Left ventricle myocardium inferior (tissue), 1 donor: Measurements from ENCODE around the gene RUBCNL. TPM values are rescaled to one million over a fixed set of nuclear protein-coding genes. Genes with fewer than 3 reads are reported as not detected.
A peak's percentile ranks its signal among the peaks of the same experiment; 100 is the strongest.

Source experiments
- DNase-seq: peaks from one replicate; pipeline ENCODE4 v3.0.0-alpha.2; 2020
- H3K27ac ChIP-seq: fragments of 200-600 bp; replicated peaks from 2 replicates; pipeline ENCODE4 v1.8.0; 2021
- H3K27me3 ChIP-seq: fragments of 200-600 bp; 2 replicates; pipeline ENCODE4 v1.8.0; 2021; ENCODE audit warnings: low read depth
- H3K36me3 ChIP-seq: fragments of 200-600 bp; 2 replicates; pipeline ENCODE4 v1.8.0; 2021
- H3K4me1 ChIP-seq: fragments of 200-600 bp; 2 replicates; pipeline ENCODE4 v1.8.0; 2021
- H3K4me3 ChIP-seq: fragments of 200-600 bp; 2 replicates; pipeline ENCODE4 v1.8.0; 2021; ENCODE audit warnings: mild to moderate bottlenecking, moderate library complexity
- H3K9me3 ChIP-seq: fragments of 200-600 bp; replicated peaks from 2 replicates; pipeline ENCODE4 v1.8.0; 2021
- intact Hi-C: fragments of 100-400 bp; cut with micrococcal nuclease; formaldehyde crosslinking; loops from one replicate; pipeline ENCODE4 v1.11.0; 2022
- total RNA-seq: library from RNA; stranded (reverse); fragmentation: NEBNext Ultra II Directional; extraction: Animal tissue kit (Norgen Biotek cat#: 25700); gene quantifications from one replicate; pipeline ENCODE4 v1.2.1, GENCODE V29; 2021
- TF ChIP-seq, protein P1 (sequence below): fragments of 200-600 bp; IDR thresholded peaks from 2 replicates; pipeline ENCODE4 v1.8.0; 2021; ENCODE audit warnings: antibody characterized with exemption, mild to moderate bottlenecking, borderline replicate concordance
- donor health status: DM: no; HTN: yes; CAD: no; lungs with severe emphysema.

Gene RUBCNL
- total RNA-seq, 1 donor from 2014 or later: 0.38 TPM

DNA sequence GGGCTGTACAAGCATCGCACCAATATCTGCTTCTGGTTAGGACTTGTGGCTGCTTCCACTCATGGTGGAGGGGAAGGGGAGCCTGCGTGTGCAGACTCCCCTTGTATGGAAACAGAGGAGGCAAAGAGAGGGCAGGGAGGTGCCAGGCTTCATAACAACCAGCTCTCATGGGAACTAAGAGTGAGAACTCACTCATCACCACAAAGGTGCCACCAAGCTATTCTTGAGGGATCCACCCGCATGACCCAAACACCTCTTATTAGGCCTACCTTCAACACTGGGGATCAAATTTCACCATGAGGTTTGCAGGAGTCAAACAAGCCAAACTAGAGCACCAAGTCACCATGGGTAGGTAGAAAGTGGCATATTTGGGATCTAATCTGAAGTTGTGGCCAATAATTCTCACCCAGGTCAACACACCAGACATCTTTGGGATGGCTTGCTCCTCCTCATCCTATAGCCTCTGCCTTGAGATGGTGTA is 46.4 kb downstream of the RUBCNL start:
- Histone ChIP-seq H3K27ac (no peak overlapping the region), H3K9me3 (peaks cover 7% of the 10 kb centered on the region), H3K36me3 (no peaks in the 10 kb centered on the region), H3K4me1 (peaks cover 7% of the 10 kb centered on the region), H3K27me3 (peaks cover 12% of the 10 kb centered on the region), H3K4me3 (no peak overlapping the region)
- DNase-seq: no peak
- TF ChIP-seq, protein P1, sequence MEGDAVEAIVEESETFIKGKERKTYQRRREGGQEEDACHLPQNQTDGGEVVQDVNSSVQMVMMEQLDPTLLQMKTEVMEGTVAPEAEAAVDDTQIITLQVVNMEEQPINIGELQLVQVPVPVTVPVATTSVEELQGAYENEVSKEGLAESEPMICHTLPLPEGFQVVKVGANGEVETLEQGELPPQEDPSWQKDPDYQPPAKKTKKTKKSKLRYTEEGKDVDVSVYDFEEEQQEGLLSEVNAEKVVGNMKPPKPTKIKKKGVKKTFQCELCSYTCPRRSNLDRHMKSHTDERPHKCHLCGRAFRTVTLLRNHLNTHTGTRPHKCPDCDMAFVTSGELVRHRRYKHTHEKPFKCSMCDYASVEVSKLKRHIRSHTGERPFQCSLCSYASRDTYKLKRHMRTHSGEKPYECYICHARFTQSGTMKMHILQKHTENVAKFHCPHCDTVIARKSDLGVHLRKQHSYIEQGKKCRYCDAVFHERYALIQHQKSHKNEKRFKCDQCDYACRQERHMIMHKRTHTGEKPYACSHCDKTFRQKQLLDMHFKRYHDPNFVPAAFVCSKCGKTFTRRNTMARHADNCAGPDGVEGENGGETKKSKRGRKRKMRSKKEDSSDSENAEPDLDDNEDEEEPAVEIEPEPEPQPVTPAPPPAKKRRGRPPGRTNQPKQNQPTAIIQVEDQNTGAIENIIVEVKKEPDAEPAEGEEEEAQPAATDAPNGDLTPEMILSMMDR: no peak
- intact Hi-C loops: no loop called here

DNA sequence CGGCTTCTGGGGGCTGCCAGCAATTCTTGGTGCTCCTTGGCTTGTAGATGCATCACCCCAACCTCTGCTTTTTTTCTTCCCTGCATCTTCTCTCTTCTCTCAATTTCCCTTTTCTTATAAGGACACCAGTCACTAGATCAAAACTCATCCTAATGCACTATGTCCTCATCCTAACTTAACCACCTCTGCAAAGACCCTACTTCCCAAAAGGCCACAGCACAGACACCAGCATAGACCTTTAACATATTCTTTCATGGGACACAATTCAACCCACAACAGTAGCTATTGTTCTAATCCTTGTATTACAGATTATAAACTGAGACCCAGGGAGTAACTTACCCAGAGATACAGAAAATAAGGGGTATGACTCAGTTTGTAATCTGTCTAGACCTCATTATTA is 47.0 kb downstream of the RUBCNL start:
- intact Hi-C loops: no loop called here
- Histone ChIP-seq H3K9me3 (peaks cover 7% of the 10 kb centered on the region), H3K4me1 (peaks cover 7% of the 10 kb centered on the region), H3K4me3 (no peak overlapping the region), H3K27ac (no peak overlapping the region), H3K36me3 (no peaks in the 10 kb centered on the region), H3K27me3 (peaks cover 13% of the 10 kb centered on the region)
- DNase-seq: no peak
- TF ChIP-seq, protein P1: no peak

DNA sequence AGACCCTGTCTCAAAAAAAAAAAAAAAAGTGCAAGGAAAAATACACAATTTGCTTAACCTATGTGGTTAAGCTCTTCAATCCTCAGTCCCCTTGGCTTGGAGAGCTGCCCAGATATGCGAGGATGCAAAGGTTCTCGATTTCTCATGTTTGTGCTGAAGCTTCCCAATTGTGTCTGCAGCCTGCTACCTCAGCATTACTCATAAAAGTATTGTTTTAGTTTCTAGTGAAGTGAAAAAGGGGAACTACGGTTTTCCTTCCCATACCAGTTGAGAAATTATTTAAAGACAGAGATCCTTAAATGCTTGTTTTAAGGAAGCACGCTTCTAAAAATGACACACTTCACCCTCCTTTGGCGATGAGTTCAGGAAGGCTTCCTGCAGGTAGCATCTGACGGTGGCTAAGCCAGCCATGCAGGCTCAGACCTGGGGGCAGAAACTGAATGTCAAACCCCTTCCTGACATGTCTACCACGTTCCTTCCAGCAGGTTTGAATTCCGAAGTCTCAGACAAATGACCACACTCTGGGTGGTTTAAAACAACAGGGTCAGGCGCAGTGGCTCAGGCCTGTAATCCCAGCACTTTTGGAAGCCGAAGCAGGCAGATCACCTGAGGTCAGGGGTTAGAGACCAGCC is 47.9 kb downstream of the RUBCNL start:
- Histone ChIP-seq H3K27me3 (peaks cover 13% of the 10 kb centered on the region), H3K9me3 (peaks cover 7% of the 10 kb centered on the region), H3K36me3 (no peaks in the 10 kb centered on the region), H3K4me3 (no peak overlapping the region), H3K4me1 (peaks cover 7% of the 10 kb centered on the region), H3K27ac (no peak overlapping the region)
- DNase-seq: peak; percentile 28
- intact Hi-C loops: no loop called here
- TF ChIP-seq, protein P1: no peak

DNA sequence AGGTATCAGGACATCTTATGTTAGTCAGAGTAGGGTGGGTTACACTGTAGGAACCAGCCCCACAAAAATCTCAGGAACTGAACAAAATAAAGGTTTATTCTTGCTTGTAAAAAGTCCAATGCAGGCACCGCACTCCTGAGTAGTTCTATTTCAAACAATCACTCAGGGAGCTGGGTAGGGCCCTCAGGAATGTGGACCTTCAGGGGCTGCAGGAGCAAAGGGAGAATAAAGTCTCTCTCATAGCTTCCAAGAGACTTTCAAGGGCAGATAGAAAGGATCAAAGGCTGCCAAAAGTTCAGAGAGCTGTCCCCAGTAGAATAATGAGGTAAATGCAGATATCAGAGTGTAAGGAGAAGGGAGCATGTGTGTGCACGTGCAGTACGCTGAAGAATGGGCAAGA is 49.4 kb downstream of the RUBCNL start:
- Histone ChIP-seq H3K4me1 (peaks cover 7% of the 10 kb centered on the region), H3K36me3 (no peaks in the 10 kb centered on the region), H3K27ac (no peak overlapping the region), H3K27me3 (peaks cover 5% of the 10 kb centered on the region), H3K4me3 (no peak overlapping the region), H3K9me3 (peaks cover 7% of the 10 kb centered on the region)
- intact Hi-C loops: no loop called here
- TF ChIP-seq, protein P1: no peak
- DNase-seq: no peak

DNA sequence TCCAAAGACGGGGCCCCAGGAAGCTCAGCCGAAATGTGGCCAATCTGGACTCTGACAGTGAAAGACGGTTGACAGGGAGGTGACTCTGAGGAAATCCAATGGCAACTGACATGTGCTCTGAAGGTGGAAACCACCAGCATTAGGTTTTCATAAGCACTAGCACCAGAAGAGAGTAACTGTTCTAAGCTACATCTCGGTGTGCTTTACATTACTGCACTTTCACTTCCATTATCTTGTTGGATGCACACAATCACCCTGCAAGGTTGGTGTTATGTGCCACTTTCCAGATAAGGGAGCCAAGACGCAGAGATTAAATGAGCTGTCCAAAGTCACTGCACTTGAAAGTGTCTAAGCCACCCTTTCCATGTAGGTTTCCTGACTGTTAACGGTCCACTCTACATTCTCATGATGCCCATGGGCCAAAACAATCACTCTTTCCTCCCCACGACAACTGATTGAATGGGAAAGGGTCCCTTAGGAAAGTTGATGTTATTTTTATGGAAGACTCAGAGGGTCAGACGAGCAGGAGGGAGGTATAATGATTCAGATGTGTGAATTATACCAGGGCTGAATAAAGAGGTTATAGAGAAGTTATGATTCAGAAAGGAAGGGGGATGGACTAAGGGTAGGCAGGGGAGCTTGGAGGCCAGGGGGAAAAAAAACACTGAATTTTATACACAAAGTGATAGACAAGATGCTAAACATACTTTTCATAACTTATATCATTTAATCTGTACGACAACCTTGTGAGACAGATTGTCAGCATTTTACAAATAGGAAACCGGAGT is 52.8 kb downstream of the RUBCNL start:
- TF ChIP-seq, protein P1: no peak
- Histone ChIP-seq H3K9me3 (peaks cover 7% of the 10 kb centered on the region), H3K27ac (no peak overlapping the region), H3K4me1 (no peaks in the 10 kb centered on the region), H3K36me3 (no peaks in the 10 kb centered on the region), H3K27me3 (peaks cover 11% of the 10 kb centered on the region), H3K4me3 (no peak overlapping the region)
- intact Hi-C loops: no loop called here
- no peak for DNase-seq
